IMR-90 (cell line): Measurements from ENCODE around the gene NPBWR2. TPM values are rescaled to one million over a fixed set of nuclear protein-coding genes. Genes with fewer than 3 reads are reported as not detected.

Experiments
- ATAC-seq: fragments of 200-7000 bp; cut with Tn5 transposase; 2 replicates; pipeline ENCODE4 v1.9.1; 2020; ENCODE audit warnings: low read depth, mild to moderate bottlenecking, moderate library complexity
- BruUV-seq: library from RNA; stranded (reverse); fragments of 400-500 nt; replicated peaks from 2 replicates; lab custom pipeline; 2021; lab: Mats Ljungman, UMichigan
- CTCF ChIA-PET: fragments of 300-600 bp; formaldehyde crosslinking; extraction: SDS; loops from one replicate; lab custom pipeline; 2021; ENCODE audit warnings: antibody characterized with exemption; lab: Yijun Ruan, JAX
- POLR2A ChIA-PET: fragments of 300-600 bp; sonication (Branson Sonifier 250); formaldehyde crosslinking; loops from one replicate; lab custom pipeline; 2022; ENCODE audit warnings: antibody characterized with exemption; ENCODE audit not compliant: unreplicated experiment; lab: Charles Lee
- DNase-seq: peaks from one replicate; pipeline ENCODE4 v3.0.0; 2013
- H2AFZ ChIP-seq: replicated peaks from 2 replicates; pipeline ENCODE3; 2013; ENCODE audit warnings: low read length, mild to moderate bottlenecking; ENCODE audit not compliant: poor library complexity
- H2AK5ac ChIP-seq: 2 replicates; pipeline ENCODE4 v1.6.1; 2013; ENCODE audit warnings: low read depth, low read length, inconsistent platforms
- H2AK9ac ChIP-seq: replicated peaks from 2 replicates; pipeline ENCODE3; 2013; ENCODE audit warnings: mild to moderate bottlenecking, low read depth, low read length, moderate library complexity; ENCODE audit not compliant: poor library complexity
- H2BK120ac ChIP-seq: 2 replicates; pipeline ENCODE4 v1.6.1; 2013; ENCODE audit warnings: low read depth, low read length, inconsistent platforms
- H2BK15ac ChIP-seq: 3 replicates; pipeline ENCODE4 v1.6.1; 2013; ENCODE audit warnings: low read depth, low read length, inconsistent platforms
- H2BK20ac ChIP-seq: 2 replicates; pipeline ENCODE4 v1.6.1; 2013; ENCODE audit warnings: low read depth, mild to moderate bottlenecking, inconsistent platforms, low read length, moderate library complexity
- H2BK5ac ChIP-seq: 2 replicates; pipeline ENCODE4 v1.6.1; 2013; ENCODE audit warnings: mild to moderate bottlenecking, low read depth, low read length, inconsistent platforms; ENCODE audit not compliant: poor library complexity, severe bottlenecking
- H3K14ac ChIP-seq: replicated peaks from 2 replicates; pipeline ENCODE4 v1.6.1; 2013; ENCODE audit warnings: low read depth, low read length, inconsistent platforms
- H3K18ac ChIP-seq: 2 replicates; pipeline ENCODE4 v1.6.1; 2013; ENCODE audit warnings: low read depth, low read length, control low read depth
- H3K23ac ChIP-seq: 2 replicates; pipeline ENCODE4 v1.6.1; 2013; ENCODE audit warnings: low read depth, low read length, inconsistent platforms
- H3K27ac ChIP-seq: 2 replicates; pipeline ENCODE4 v1.5.1; 2013; ENCODE audit warnings: mild to moderate bottlenecking, control low read depth, low read length; ENCODE audit not compliant: insufficient read depth
- H3K27me3 ChIP-seq: 2 replicates; pipeline ENCODE4 v1.6.1; 2013; ENCODE audit warnings: low read length; ENCODE audit not compliant: control insufficient read depth, insufficient read depth
- H3K36me3 ChIP-seq: 2 replicates; pipeline ENCODE4 v1.6.1; 2013; ENCODE audit warnings: low read length, mixed read lengths; ENCODE audit not compliant: control insufficient read depth, insufficient read depth
- H3K4ac ChIP-seq: 2 replicates; pipeline ENCODE4 v1.6.1; 2013; ENCODE audit warnings: low read depth, low read length, inconsistent platforms
- H3K4me1 ChIP-seq: 2 replicates; pipeline ENCODE4 v1.6.1; 2013; ENCODE audit warnings: low read length, mixed read lengths; ENCODE audit not compliant: control insufficient read depth, insufficient read depth
- H3K4me2 ChIP-seq: 2 replicates; pipeline ENCODE4 v1.6.1; 2013; ENCODE audit warnings: low read depth, mild to moderate bottlenecking, control low read depth, low read length, moderate library complexity
- H3K4me3 ChIP-seq: 2 replicates; pipeline ENCODE4 v1.5.1; 2013; ENCODE audit warnings: low read depth, mild to moderate bottlenecking, control low read depth, low read length, moderate library complexity; ENCODE audit not compliant: insufficient read depth
- H3K56ac ChIP-seq: 2 replicates; pipeline ENCODE4 v1.6.1; 2013; ENCODE audit warnings: low read length, inconsistent platforms; ENCODE audit not compliant: insufficient read depth; ENCODE audit errors: extremely low read depth
- H3K79me1 ChIP-seq, 2 experiments: 2 replicates each; pipeline ENCODE4 v1.6.1; 2013; ENCODE audit warnings: low read length in 2 of 2, inconsistent platforms in 1 of 2, low read depth in 1 of 2
- H3K9ac ChIP-seq: 2 replicates; pipeline ENCODE4 v1.6.1; 2013; ENCODE audit warnings: low read depth, low read length, control low read depth
- H3K9me1 ChIP-seq: 2 replicates; pipeline ENCODE4 v1.6.1; 2013; ENCODE audit warnings: low read length, inconsistent platforms; ENCODE audit not compliant: insufficient read depth
- H3K9me3 ChIP-seq: 2 replicates; pipeline ENCODE4 v1.6.1; 2013; ENCODE audit warnings: low read length; ENCODE audit not compliant: control insufficient read depth, insufficient read depth
- H4K20me1 ChIP-seq: 2 replicates; pipeline ENCODE4 v1.6.1; 2013; ENCODE audit warnings: low read length, inconsistent platforms; ENCODE audit not compliant: insufficient read depth
- H4K5ac ChIP-seq: 2 replicates; pipeline ENCODE4 v1.6.1; 2013; ENCODE audit warnings: mild to moderate bottlenecking, low read depth, low read length, control low read depth
- H4K8ac ChIP-seq, 2 experiments: 2 replicates each; pipeline ENCODE4 v1.6.1; 2013; ENCODE audit warnings: low read depth in 2 of 2, low read length in 2 of 2, control low read depth in 1 of 2, inconsistent platforms in 1 of 2
- H4K91ac ChIP-seq: 2 replicates; pipeline ENCODE4 v1.6.1; 2013; ENCODE audit warnings: low read depth, low read length, inconsistent platforms; ENCODE audit not compliant: insufficient read depth
- MXI1 ChIP-seq: IDR thresholded peaks from 2 replicates; pipeline ENCODE4 v1.6.1; 2012; ENCODE audit warnings: low read depth, mild to moderate bottlenecking, low read length, moderate library complexity, borderline replicate concordance
- WGBS, 2 experiments: methylation state at CpG; one replicate each; pipeline versions ENCODE4 v1.1.5 to v1.1.7; 2013; ENCODE audit warnings: missing lambda C conversion rate in 2 of 2; ENCODE audit not compliant: insufficient read length in 1 of 2; ENCODE audit errors: extremely low coverage in 2 of 2; 5-methylcytosine and 5-hydroxymethylcytosine counted together
- dilution Hi-C: fragments of 300-500 bp; cut with HindIII; formaldehyde crosslinking; loops from one replicate; pipeline ENCODE4 v1.14.3; 2018; ENCODE audit warnings: low sequenced_read_pairs; ENCODE audit not compliant: unreplicated experiment
- in situ Hi-C: fragments of 300-500 bp; cut with MboI; formaldehyde crosslinking; loops from 3 replicates; pipeline ENCODE4 v1.14.3; 2019; ENCODE audit warnings: low sequenced_read_pairs, inconsistent platforms, mixed read lengths
- intact Hi-C: fragments of 100-400 bp; cut with micrococcal nuclease; formaldehyde crosslinking; loops from 2 replicates; pipeline ENCODE4 v1.10.0; 2022
- polyA plus RNA-seq, 3 experiments: library from polyadenylated mRNA; depleted of rRNA; stranded (reverse); fragments of >200 nt; gene quantifications; 2 replicates each; pipeline ENCODE4 v1.2.3, GENCODE V29; 2012; ENCODE audit warnings: low replicate concordance in 1 of 3
- total RNA-seq: library from RNA; depleted of rRNA; stranded (reverse); fragments of >200 nt; gene quantifications from 2 replicates; pipeline ENCODE4 v1.2.3, GENCODE V29; 2012

The NPBWR2 gene
- total and polyA plus RNA-seq, 2 of the 4 experiments (the other 2 are of a cell fraction): not detected

GRCh38 chr20:64098471-64099013 is 8.8 kb downstream of the NPBWR2 start:
- Histone ChIP-seq H3K79me1 (no peaks in the 10 kb centered on the region), H3K27me3 (peaks cover 35% of the 10 kb centered on the region), H3K14ac (no peak overlapping the region), H2AFZ (no peak overlapping the region), H4K20me1 (no peaks in the 10 kb centered on the region), H2BK15ac (no peak overlapping the region), H3K4me3 (no peak overlapping the region), H4K8ac (no peak overlapping the region), H2BK120ac (no peak overlapping the region), H3K4me2 (no peak overlapping the region), H3K56ac (no peak overlapping the region), H3K4me1 (no peaks in the 10 kb centered on the region), H3K18ac (no peak overlapping the region), H3K9me1 (no peaks in the 10 kb centered on the region), H3K9me3 (no peaks in the 10 kb centered on the region), H3K4ac (no peak overlapping the region), H3K27ac (no peak overlapping the region), H4K91ac (no peak overlapping the region), H3K9ac (no peak overlapping the region), H4K5ac (no peak overlapping the region), H2BK20ac (no peak overlapping the region), H3K23ac (no peak overlapping the region), H2AK9ac (no peak overlapping the region), H2AK5ac (no peak overlapping the region), H2BK5ac (no peak overlapping the region), H3K36me3 (no peaks in the 10 kb centered on the region)
- POLR2A ChIA-PET: interaction anchor here (0.5 kb wide), 1 partner anchor 278 kb away, joined by 4 read pairs; no protein-coding TSS in a partner anchor
- TF ChIP-seq MXI1: no peak
- DNase-seq (no peak), ATAC-seq (no peak)
- intact Hi-C loops: no loop called here
- CTCF ChIA-PET: no interaction called here
- dilution Hi-C loops: no loop called here
- in situ Hi-C loops: no loop called here
- no TSS peak for BruUV-seq
- WGBS, 2 experiments: 83% methylated on average over 19 of the region's 28 CpGs; no CpG with 5 or more reads in 1 of the 2 experiments
